GM23338 (cell line): ENCODE data around the gene RPS6KA5.

Experiments
- EZH2phosphoT487 ChIP-seq: fragments of 200-600 bp; sonication (generic); IDR thresholded peaks from one replicate; pipeline ENCODE4 v1.8.1; 2018; ENCODE audit warnings: antibody characterized with exemption; ENCODE audit not compliant: unreplicated experiment
- TF ChIP-seq, protein P1 (sequence below), 2 experiments: fragments of 200-600 bp in 1 of 2; sonication (generic) in 1 of 2; conservative IDR thresholded peaks; 2 replicates each; pipeline versions ENCODE4 v1.5.1 to v1.6.1; 2016 to 2017; ENCODE audit warnings: antibody characterized with exemption in 2 of 2, low read depth in 2 of 2, mild to moderate bottlenecking in 2 of 2, moderate library complexity in 1 of 2

DNA sequence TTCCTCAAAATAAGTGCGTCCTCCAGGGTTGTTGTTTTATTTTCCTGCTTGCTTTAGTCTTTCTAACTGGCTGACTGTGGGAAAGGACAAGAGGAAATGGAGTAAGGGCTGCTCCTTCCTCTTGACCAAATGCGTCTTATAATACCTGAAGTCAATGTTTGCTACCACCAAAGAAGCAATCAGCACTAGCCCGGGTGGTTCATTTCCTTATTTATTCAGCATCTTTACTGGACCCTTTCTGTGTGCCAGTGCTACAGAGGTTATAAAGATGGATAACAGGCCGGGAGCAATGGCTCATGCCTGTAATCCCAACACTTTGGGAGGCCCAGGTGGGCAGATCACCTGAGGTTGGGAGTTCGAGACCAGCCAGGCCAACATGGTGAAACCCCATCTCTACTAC is 15.1 kb upstream of the RPS6KA5 start:
- TF ChIP-seq EZH2phosphoT487 = no peak
- TF ChIP-seq, protein P1, sequence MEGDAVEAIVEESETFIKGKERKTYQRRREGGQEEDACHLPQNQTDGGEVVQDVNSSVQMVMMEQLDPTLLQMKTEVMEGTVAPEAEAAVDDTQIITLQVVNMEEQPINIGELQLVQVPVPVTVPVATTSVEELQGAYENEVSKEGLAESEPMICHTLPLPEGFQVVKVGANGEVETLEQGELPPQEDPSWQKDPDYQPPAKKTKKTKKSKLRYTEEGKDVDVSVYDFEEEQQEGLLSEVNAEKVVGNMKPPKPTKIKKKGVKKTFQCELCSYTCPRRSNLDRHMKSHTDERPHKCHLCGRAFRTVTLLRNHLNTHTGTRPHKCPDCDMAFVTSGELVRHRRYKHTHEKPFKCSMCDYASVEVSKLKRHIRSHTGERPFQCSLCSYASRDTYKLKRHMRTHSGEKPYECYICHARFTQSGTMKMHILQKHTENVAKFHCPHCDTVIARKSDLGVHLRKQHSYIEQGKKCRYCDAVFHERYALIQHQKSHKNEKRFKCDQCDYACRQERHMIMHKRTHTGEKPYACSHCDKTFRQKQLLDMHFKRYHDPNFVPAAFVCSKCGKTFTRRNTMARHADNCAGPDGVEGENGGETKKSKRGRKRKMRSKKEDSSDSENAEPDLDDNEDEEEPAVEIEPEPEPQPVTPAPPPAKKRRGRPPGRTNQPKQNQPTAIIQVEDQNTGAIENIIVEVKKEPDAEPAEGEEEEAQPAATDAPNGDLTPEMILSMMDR (conservative IDR thresholded peaks at IDR 0.05; ENCODE audit: low read depth in 2 of 2) = no peak
